Activated CD8-positive, alpha-beta T cell treated with anti-CD3 and anti-CD28 coated beads for 36 hours (primary cell): ENCODE data around the gene MGP. TPM values are rescaled to one million over a fixed set of nuclear protein-coding genes. Genes with fewer than 3 reads are reported as not detected.

Experiments
- ATAC-seq: fragments of 200-7000 bp; cut with Tn5 transposase; one replicate; pipeline ENCODE4 v1.10.0; 2021; ENCODE audit warnings: mild to moderate bottlenecking, moderate library complexity
- CTCF ChIA-PET: fragments of 350-600 bp; sonication (Branson Sonifier 250); formaldehyde crosslinking; loops from one replicate; lab custom pipeline; 2021; ENCODE audit warnings: antibody characterized with exemption; lab: Charles Lee
- POLR2A ChIA-PET: fragments of 350-600 bp; sonication (Branson Sonifier 250); formaldehyde crosslinking; loops from one replicate; lab custom pipeline; 2021; ENCODE audit warnings: antibody characterized with exemption; lab: Charles Lee
- DNase-seq: peaks from one replicate; pipeline ENCODE4 v3.0.0-alpha.2; 2020
- H3K27ac Mint-ChIP-seq: one replicate; pipeline ENCODE4 v1.8.0; 2021; ENCODE audit warnings: mild to moderate bottlenecking, mixed read lengths
- H3K27me3 Mint-ChIP-seq: one replicate; pipeline ENCODE4 v1.8.0; 2021; ENCODE audit warnings: mixed read lengths
- H3K36me3 Mint-ChIP-seq: one replicate; pipeline ENCODE4 v1.8.0; 2021; ENCODE audit warnings: low read depth, mixed read lengths
- H3K4me1 Mint-ChIP-seq: one replicate; pipeline ENCODE4 v1.8.0; 2021; ENCODE audit warnings: low read depth, mixed read lengths
- H3K4me3 Mint-ChIP-seq: one replicate; pipeline ENCODE4 v1.8.0; 2021; ENCODE audit warnings: mild to moderate bottlenecking, moderate library complexity, mixed read lengths
- H3K9me3 Mint-ChIP-seq: one replicate; pipeline ENCODE4 v1.8.0; 2021; ENCODE audit warnings: mixed read lengths
- CTCF ChIP-seq: fragments of 200-600 bp; IDR thresholded peaks from one replicate; pipeline ENCODE4 v1.8.0; 2022; ENCODE audit warnings: antibody characterized with exemption, mild to moderate bottlenecking
- intact Hi-C: fragments of 100-400 bp; cut with micrococcal nuclease; formaldehyde crosslinking; loops from one replicate; pipeline ENCODE4 v1.10.0; 2022
- total RNA-seq, 2 experiments: library from RNA; stranded (reverse); gene quantifications; one replicate each; pipeline ENCODE4 v1.2.3, GENCODE V29; 2021

MGP gene
- total RNA-seq, 2 experiments from 2014 or later, result not detected

- ChIA-PET CTCF (interaction anchor here (0.9 to 2.4 kb wide), 4 partner anchors 15 to 145 kb away, joined by 3 to 11 read pairs (median 4); no protein-coding TSS in a partner anchor), POLR2A (interaction anchor here (0.7 to 1.6 kb wide), 8 partner anchors 10 to 40 kb away, joined by 3 to 6 read pairs (median 4); partner anchors contain the start of gene ERP27)
- Mint-ChIP-seq H3K27ac (peak overlapping the region; percentile 22), H3K27me3 (no peaks in the 10 kb centered on the region), H3K36me3 (peaks cover 39% of the 10 kb centered on the region), H3K4me3 (no peak overlapping the region), H3K9me3 (no peaks in the 10 kb centered on the region), H3K4me1 (peaks cover 21% of the 10 kb centered on the region)
- DNase-seq (no peak), ATAC-seq (no peak)
- intact Hi-C loops, result no loop called here
- no peak for TF ChIP-seq CTCF
These were observed 35.6 kb upstream of the MGP start for GRCh38 chr12:14921218-14921617.

- ATAC-seq (peak; percentile 78), DNase-seq (no peak)
- no peak overlapping the region for H3K4me3 Mint-ChIP-seq
- no peaks in the 10 kb centered on the region for H3K9me3 Mint-ChIP-seq
- H3K27me3 Mint-ChIP-seq, result no peaks in the 10 kb centered on the region
- TF ChIP-seq CTCF, result no peak
- H3K27ac Mint-ChIP-seq, result peak overlapping the region; percentile 22
- CTCF ChIA-PET, result interaction anchor here (1.2 to 2.4 kb wide), 4 partner anchors 15 to 75 kb away, joined by 3 to 11 read pairs (median 4); no protein-coding TSS in a partner anchor
- peaks cover 39% of the 10 kb centered on the region for H3K36me3 Mint-ChIP-seq
- intact Hi-C loops, result no loop called here
- POLR2A ChIA-PET, result interaction anchor here (0.7 to 1.6 kb wide), 7 partner anchors 10 to 40 kb away, joined by 3 to 6 read pairs (median 4); partner anchors contain the start of gene ERP27
- H3K4me1 Mint-ChIP-seq, result peaks cover 21% of the 10 kb centered on the region
These were observed 34.9 kb upstream of the MGP start for GRCh38 chr12:14920475-14921126.

GRCh38 chr12:14919455-14919854, 33.8 kb upstream of the MGP start:
- H3K27ac Mint-ChIP-seq, result no peak overlapping the region
- no peak overlapping the region for H3K4me3 Mint-ChIP-seq
- H3K4me1 Mint-ChIP-seq, result peaks cover 24% of the 10 kb centered on the region
- DNase-seq (no peak), ATAC-seq (peak; percentile 52)
- CTCF ChIA-PET, result interaction anchor here (2.4 kb wide), 1 partner anchor 76 kb away, joined by 11 read pairs; no protein-coding TSS in a partner anchor
- no peaks in the 10 kb centered on the region for H3K9me3 Mint-ChIP-seq
- TF ChIP-seq CTCF, result no peak
- intact Hi-C loops, result no loop called here
- no peaks in the 10 kb centered on the region for H3K27me3 Mint-ChIP-seq
- POLR2A ChIA-PET, result interaction anchor here (1.3 kb wide), 1 partner anchor 9 kb away, joined by 5 read pairs; no protein-coding TSS in a partner anchor
- peaks cover 42% of the 10 kb centered on the region for H3K36me3 Mint-ChIP-seq

- Mint-ChIP-seq H3K4me3 (no peak overlapping the region), H3K27ac (no peak overlapping the region), H3K36me3 (peaks cover 53% of the 10 kb centered on the region), H3K27me3 (no peaks in the 10 kb centered on the region), H3K9me3 (no peaks in the 10 kb centered on the region), H3K4me1 (peaks cover 28% of the 10 kb centered on the region)
- intact Hi-C loops, result no loop called here
- no peak for DNase-seq
- TF ChIP-seq CTCF, result no peak
- CTCF ChIA-PET, result interaction anchor here (0.7 to 0.9 kb wide), 2 partner anchors 22 to 68 kb away, joined by 3 read pairs; partner anchors contain the start of gene ERP27
- ATAC-seq, result no peak
- POLR2A ChIA-PET, result interaction anchor here (0.8 kb wide), 1 partner anchor 67 kb away, joined by 3 read pairs; no protein-coding TSS in a partner anchor
These were observed 30.1 kb upstream of the MGP start for GRCh38 chr12:14915736-14916135.

GRCh38 chr12:14913381-14913781, 27.7 kb upstream of the MGP start:
- intact Hi-C loops, result no loop called here
- POLR2A ChIA-PET, result interaction anchor here (0.9 to 1.6 kb wide), 3 partner anchors 14 to 23 kb away, joined by 3 to 6 read pairs (median 6); no protein-coding TSS in a partner anchor
- DNase-seq (no peak), ATAC-seq (no peak)
- Mint-ChIP-seq H3K4me1 (peaks cover 25% of the 10 kb centered on the region), H3K27ac (no peak overlapping the region), H3K4me3 (no peak overlapping the region), H3K36me3 (peaks cover 40% of the 10 kb centered on the region), H3K9me3 (peaks cover 1% of the 10 kb centered on the region), H3K27me3 (no peaks in the 10 kb centered on the region)
- no peak for TF ChIP-seq CTCF
- CTCF ChIA-PET, result interaction anchor here (0.8 to 1.8 kb wide), 5 partner anchors 21 to 104 kb away, joined by 3 to 6 read pairs (median 4); no protein-coding TSS in a partner anchor
